ENCODE measurements around the gene DYDC1.

DNA sequence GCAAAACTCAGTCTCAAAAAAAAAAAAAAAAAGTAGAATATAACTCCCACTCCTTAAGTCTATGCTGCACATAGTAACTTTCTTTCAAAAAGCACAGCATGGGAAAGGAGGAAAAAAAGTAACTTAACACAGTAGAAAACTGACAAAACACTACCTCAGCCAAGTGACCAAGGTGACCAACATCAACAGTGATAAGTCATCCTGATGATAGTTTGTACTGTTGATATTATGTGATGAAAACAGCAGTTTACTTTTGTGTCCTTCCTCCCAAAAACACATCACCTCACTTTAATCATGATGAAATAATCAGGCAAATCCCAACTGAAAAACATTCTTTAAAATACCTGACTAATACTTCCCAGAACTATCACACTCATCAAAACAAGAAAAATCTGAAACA lies 37.8 kb downstream of the DYDC1 start:
- TF ChIP-seq EZH2 (IDR thresholded peaks at IDR 0.05; ENCODE audit: insufficient read depth, poor library complexity, severe bottlenecking): no peak
- no peak for TF ChIP-seq EZH2phosphoT487 (IDR thresholded peaks at IDR 0.05; ENCODE audit: insufficient read depth, low read depth)
